ENCODE measurements around the gene SASH1.

Gene SASH1

GRCh38 chr6:148495029-148495428, 152.4 kb downstream of the SASH1 start:
- no peak for DNase-seq (ENCODE audit: low read depth in 3 of 3)

- no peak for DNase-seq (ENCODE audit: low read depth in 3 of 3)
These were observed 154.6 kb downstream of the SASH1 start for GRCh38 chr6:148497257-148497656.

- no peak for DNase-seq (ENCODE audit: low read depth in 3 of 3)
These were observed 155.1 kb downstream of the SASH1 start for GRCh38 chr6:148497717-148498116.

GRCh38 chr6:148500402-148500801, 157.8 kb downstream of the SASH1 start:
- no peak for DNase-seq (ENCODE audit: low read depth in 3 of 3)

- DNase-seq (ENCODE audit: low read depth in 3 of 3), result no peak
These were observed 158.5 kb downstream of the SASH1 start for GRCh38 chr6:148501178-148501590.

GRCh38 chr6:148502083-148502772, 159.6 kb downstream of the SASH1 start:
- no peak for DNase-seq (ENCODE audit: low read depth in 3 of 3)

- no peak for DNase-seq (ENCODE audit: low read depth in 3 of 3)
These were observed 160.1 kb downstream of the SASH1 start for GRCh38 chr6:148502773-148503135.

- no peak for DNase-seq (ENCODE audit: low read depth in 3 of 3)
These were observed 161.1 kb downstream of the SASH1 start for GRCh38 chr6:148503703-148504102.

- no peak for DNase-seq (ENCODE audit: low read depth in 3 of 3)
These were observed 165.1 kb downstream of the SASH1 start for GRCh38 chr6:148507774-148508173.

- no peak for DNase-seq (ENCODE audit: low read depth in 3 of 3)
These were observed 165.9 kb downstream of the SASH1 start for GRCh38 chr6:148508401-148509041.

- no peak for DNase-seq (ENCODE audit: low read depth in 3 of 3)
These were observed 166.6 kb downstream of the SASH1 start for GRCh38 chr6:148509119-148509799.

- no peak for DNase-seq (ENCODE audit: low read depth in 3 of 3)
These were observed 167.4 kb downstream of the SASH1 start for GRCh38 chr6:148509800-148510581.

GRCh38 chr6:148513145-148514071, 170.8 kb downstream of the SASH1 start:
- no peak for DNase-seq (ENCODE audit: low read depth in 3 of 3)

- DNase-seq (ENCODE audit: low read depth in 3 of 3), result no peak
These were observed 171.6 kb downstream of the SASH1 start for GRCh38 chr6:148514091-148514845.

GRCh38 chr6:148516217-148516616, 173.6 kb downstream of the SASH1 start:
- DNase-seq (ENCODE audit: low read depth in 3 of 3), result no peak

- no peak for DNase-seq (ENCODE audit: low read depth in 3 of 3)
These were observed 174.0 kb downstream of the SASH1 start for GRCh38 chr6:148516617-148517016.

GRCh38 chr6:148517470-148517869, 174.8 kb downstream of the SASH1 start:
- no peak for DNase-seq (ENCODE audit: low read depth in 3 of 3)

- no peak for DNase-seq (ENCODE audit: low read depth in 3 of 3)
These were observed 176.0 kb downstream of the SASH1 start for GRCh38 chr6:148518511-148519156.

GRCh38 chr6:148520109-148520841, 177.6 kb downstream of the SASH1 start:
- no peak for DNase-seq (ENCODE audit: low read depth in 3 of 3)
